GM21723 (cell line): ENCODE measurements around the gene SNX9.

Source experiments
- ATAC-seq: cut with Tn5 transposase; IDR thresholded peaks from one replicate; pipeline ENCODE4 v1.9.1; 2021; ENCODE audit warnings: mild to moderate bottlenecking, moderate library complexity; ENCODE audit not compliant: unreplicated experiment

SNX9 gene

GRCh38 chr6:157974341-157974894, 151.4 kb downstream of the SNX9 start:
- no peak for ATAC-seq

DNA sequence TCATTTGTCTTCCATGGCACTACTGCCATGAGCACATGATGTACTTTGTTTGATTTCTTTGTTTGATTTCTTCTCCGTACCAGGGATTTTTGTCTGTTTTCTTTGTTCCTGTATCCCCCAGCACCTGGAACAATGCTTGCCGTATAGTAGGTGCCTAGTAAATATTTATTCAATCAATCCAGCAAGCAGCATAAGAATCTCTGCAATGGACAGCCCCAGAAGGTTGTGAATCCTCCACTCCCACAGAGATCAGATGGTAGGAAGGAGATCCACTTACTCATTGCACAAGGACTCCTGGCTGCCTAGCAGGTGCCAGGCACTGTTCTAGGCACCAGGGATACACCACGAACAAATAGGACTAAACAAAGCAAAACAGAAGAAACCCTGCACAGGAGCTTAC, 151.9 kb downstream of the SNX9 start:
- ATAC-seq = no peak

GRCh38 chr6:157975456-157975855, 152.4 kb downstream of the SNX9 start:
- ATAC-seq = no peak

DNA sequence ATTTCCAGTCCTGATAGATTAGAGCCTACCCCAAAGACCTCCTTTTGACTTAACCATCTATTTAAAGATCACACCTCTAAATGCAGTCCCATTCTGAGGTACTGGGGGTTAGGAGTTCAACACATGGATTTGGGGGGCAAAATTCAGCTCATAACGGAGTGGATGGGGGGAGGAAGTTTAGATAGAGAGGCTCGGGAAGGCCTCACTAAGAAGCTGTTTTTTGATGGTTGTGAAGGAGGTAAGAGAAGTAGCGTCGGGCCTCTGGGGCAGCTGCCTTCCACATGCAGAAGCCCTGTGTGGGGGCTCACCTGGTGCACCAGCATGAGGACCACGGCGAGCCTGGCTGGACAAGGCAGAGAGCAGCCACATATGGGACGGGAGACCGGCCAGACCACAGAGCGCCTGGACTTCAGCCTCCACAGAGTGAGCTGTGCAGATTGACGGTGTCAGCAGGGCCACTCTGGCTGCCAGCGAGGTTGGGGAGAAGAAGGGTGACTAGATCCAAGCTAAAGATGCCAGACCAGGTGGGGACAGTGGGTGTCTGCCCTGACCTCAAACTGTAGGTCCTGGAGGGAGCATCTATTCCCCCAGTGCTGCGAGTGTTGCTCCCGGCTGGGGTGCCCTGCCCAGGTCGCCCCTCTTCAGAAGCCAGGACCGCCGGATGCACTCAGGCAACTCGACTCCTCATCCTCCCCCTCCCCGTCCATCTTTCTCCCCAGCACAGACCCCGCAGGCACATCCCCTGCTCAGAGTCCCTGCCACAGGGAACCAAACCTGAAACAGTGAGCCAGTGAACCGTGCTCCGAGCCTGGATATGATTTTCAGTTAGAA, 153.5 kb downstream of the SNX9 start:
- no peak for ATAC-seq

GRCh38 chr6:157977176-157977804, 154.2 kb downstream of the SNX9 start:
- no peak for ATAC-seq

- ATAC-seq = no peak
Measured at GRCh38 chr6:157978021-157978783, 155.2 kb downstream of the SNX9 start.

- ATAC-seq = no peak
Measured at GRCh38 chr6:157980288-157981131, 157.5 kb downstream of the SNX9 start.

GRCh38 chr6:157981132-157981394, 158.0 kb downstream of the SNX9 start:
- peak; percentile 24 for ATAC-seq

DNA sequence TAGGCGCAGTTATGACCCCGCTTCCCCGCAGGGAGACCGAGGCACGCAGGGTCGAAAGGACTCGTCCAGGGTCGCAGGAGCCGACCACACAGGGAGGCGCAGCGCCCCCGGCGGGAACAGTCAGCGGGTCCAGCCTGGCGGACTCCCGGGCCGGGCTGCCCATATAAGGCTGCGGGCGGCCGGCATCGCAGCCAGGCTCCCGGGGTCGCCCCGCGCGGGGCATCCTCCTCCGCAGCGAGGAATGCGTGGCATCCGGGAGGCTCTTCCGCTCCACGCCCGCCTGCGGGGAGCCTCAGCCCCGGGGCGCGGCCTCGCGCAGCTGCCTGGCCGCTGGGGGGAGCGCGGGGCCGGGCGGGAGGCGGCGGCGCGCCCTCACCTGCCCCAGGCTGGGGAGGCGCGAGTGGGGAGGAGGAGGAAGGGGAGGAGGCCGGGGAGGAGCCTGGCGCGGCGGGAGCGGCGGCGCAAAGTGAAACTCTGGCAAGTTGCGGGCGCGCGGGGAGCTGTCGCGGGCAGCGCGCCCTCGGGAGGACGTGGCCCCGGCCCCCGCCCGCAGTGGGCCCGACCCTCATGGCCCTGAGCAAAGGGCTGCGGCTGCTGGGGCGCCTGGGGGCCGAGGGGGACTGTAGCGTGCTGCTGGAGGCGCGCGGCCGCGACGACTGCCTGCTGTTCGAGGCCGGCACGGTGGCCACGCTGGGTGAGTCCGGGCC, 158.5 kb downstream of the SNX9 start, which contains the start of gene SYNJ2:
SYNJ2 (plus strand) TSS at position 469 of the 707 bp plus-strand sequence; CDS start at position 568, 99 bp downstream.
- ATAC-seq = peak; percentile 82

DNA sequence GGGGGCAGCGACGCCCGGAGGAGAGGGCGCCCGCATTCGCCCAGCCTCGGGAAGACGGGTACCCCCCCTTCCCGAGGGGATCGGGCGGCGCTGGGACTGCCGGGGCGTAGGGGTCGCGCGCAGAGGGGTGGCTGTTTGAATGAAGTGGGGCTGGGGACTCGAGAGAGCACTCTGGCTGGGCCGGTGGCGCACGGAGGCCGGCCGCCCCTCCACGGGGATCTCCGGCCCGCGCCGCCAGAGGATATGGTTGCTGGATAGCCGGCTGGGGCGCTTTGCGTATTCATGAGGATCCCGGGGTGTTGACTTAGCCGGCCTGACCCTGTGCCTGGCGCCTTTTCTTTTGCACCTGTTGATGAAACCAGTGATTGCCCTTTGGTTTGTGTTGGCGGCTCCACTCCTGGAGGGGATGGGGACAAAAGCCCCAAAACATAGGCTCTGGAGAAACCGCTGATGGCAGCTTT, 159.1 kb downstream of the SNX9 start:
- peak; percentile 44 for ATAC-seq

GRCh38 chr6:157982563-157983405, 159.7 kb downstream of the SNX9 start:
- no peak for ATAC-seq

- ATAC-seq = no peak
Measured at GRCh38 chr6:157983406-157984119, 160.5 kb downstream of the SNX9 start.

- no peak for ATAC-seq
Measured at GRCh38 chr6:157984128-157984527, 161.1 kb downstream of the SNX9 start.

DNA sequence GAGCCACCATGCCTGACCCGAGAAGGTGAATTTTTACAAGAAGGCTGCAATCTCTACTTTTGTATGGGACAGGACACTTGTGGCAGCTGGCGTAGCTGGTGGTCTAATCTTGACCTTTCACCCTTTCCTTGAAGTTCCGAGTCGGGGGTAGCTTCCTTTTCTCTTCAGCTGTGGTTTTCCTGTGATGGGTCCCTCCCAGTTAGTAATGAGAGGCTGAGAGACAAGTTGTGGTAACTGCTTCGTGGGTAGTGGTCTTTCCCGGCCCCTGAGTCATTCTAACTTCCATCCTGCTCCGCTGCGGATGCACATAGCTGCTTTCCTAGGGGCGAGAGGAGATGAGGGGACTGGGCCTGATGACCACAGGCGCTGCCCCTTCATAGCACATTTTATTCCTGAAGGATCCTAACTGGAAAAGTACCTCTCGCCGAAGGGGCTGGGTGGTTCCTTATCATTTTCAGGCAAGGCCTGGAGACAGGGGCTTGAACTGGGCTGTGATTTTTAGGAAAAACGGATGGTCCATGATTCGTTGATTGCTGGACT, 161.7 kb downstream of the SNX9 start:
- ATAC-seq = no peak

DNA sequence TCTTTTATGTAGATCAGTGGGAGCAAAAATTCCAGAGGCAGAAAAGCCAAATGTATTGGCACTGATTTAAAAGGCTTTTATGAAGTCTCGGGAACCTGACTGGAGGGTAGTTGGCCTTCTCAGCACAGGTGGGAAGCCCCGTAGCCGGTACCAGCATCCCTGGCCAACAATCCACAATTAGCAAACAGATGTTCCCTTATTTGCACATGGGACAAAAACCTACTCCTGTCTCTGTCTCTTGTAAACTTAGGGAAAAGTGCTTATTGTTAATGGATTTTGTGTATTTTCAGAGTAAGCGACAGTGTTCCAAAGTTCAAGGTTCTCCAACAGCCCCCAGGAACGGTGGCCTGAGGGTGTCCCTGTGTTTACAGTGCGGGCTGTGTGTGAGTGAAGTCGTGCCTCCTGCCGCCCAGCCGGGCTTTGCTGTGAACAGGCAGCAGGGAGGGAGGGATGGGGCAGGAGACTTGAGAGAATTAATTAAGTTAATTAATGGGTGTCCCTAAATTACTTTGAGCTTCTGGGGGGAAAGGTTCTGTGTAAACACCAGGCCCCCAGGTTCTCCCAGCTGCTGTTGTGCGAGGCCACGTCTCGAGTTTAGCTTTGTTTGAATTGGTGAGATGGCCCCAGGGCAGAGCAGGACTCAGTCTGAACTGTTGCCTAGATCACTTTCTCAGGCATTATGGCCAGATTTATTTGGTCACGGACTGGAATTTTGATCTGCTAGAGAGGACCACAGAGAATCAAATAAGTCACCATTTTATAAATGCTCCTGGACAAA, 162.5 kb downstream of the SNX9 start:
- ATAC-seq = no peak

- ATAC-seq = no peak
Measured at GRCh38 chr6:157987788-157988699, 165.0 kb downstream of the SNX9 start.
